Suppressor macrophage (primary cell): ENCODE measurements around the gene KANTR.

Experiments used
- DNase-seq, 4 experiments: peaks; one replicate each; pipeline ENCODE4 v3.0.0-alpha.2; 2020 to 2022
- total RNA-seq, 17 experiments: gene quantifications; one replicate each; lab custom pipeline; 2026; ENCODE audit warnings: mixed read lengths in 6 of 17, inconsistent platforms in 3 of 17; lab: John Stamatoyannopoulos, UW

KANTR gene, protein sequence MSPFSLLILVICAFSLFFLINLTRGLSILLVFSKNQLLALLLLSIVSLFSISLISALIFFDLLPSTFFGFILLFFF
- total RNA-seq: 0.42 to 8.0 (median 4.3) reads per million in 17 experiments

GRCh38 chrX:53093748-53094581 is at the start of gene KANTR:
Gene KANTR, plus strand, starts transcription at chrX:53094142. Its CDS starts 30,131 bp downstream, at chrX:53124273.
- DNase-seq: peak; percentile 93 to 96 (median 94)

DNA sequence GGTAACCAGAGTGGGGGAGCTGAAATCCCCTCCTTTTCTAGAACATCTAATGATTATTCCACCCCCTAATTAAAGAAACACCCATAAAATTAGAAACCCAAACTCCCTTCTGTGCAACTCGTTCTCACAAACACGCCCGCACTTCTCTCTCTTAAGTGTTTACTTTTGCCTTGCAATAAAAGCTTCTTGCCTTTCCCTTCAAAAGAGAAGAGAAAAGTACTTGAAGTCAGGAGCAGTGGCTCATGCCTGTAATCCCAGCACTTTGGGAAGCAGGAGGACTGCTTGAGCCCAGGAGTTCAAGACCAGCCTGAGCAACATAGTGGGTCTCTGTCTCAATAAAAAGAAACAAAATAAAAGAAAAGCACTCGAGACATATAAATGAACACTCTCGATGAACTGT is 48.9 kb upstream of the KANTR start:
- DNase-seq: no peak

GRCh38 chrX:53047228-53047627 is 46.7 kb upstream of the KANTR start:
- no peak for DNase-seq

DNA sequence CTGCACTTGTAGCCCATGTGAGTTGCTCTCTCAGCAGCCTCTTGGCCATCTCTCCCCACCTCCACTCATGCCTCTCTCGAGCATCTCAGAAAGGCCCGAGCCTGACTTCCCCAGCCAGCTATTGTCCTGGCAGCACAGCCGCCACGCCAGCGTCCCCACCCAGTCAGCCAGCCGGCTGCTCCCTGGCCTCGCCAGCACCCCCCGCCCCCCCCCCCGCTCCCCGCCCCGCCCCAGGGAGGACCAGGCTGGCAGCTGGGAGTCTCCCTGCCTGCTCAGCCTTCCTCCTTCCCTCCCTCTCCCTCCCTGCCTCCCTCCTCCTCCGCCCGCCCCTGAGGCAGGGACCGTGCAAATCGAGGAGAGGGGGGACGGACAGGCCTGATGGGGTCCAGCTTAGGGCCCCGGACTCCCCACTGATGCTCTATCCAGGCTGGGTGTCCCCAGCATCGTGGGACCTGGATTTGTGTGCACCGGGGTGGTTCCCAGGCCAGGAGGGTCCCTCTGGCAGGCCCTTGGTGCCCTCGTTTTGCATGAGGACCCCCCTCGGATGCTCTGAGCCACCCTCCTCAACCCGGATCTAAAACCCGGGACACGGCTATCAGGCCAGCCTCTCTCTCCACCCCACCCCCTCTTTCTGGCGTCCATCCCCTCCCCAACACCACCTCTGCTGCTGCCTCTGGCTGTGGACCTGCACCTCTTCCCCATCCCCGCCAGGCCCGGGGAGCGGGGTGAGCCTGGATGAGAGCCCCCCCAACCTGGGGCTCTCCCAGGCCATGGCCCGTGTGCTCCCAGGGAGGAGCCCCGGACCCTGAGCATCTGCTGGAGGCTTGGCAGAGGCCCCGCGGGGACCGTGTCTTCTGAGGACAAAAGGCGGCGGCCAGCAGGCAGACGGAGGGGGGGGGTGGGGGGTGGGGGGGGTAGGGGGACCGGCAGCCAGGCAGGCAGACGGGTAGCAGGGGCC is 45.5 kb upstream of the KANTR start, which contains the start of gene GPR173:
TSS of gene GPR173 (plus strand) at position 621 of the 958 bp plus-strand sequence. CDS start 27,833 bp downstream, outside the sequence.
- peak in 1 of 4 experiments; percentile 6 for DNase-seq

DNA sequence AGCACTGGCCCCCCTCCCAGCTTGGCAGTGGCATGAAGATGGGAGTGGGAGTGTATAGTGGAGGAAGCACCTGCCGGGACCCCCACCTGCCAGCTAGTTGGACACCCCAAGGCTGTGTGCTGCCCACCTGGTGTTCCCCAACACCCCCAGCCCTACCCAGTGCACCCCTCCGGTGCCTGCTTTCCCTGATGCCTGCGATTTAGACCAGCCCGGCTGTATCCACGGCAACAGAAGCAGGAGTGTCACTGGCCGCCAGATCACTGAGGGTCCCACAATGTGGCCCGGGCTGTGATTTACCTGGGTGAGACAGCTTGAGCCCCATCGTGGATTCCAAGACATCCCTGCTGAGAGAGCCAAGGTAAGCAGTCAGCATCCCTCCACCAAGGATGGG is 44.8 kb upstream of the KANTR start:
- DNase-seq: no peak

DNA sequence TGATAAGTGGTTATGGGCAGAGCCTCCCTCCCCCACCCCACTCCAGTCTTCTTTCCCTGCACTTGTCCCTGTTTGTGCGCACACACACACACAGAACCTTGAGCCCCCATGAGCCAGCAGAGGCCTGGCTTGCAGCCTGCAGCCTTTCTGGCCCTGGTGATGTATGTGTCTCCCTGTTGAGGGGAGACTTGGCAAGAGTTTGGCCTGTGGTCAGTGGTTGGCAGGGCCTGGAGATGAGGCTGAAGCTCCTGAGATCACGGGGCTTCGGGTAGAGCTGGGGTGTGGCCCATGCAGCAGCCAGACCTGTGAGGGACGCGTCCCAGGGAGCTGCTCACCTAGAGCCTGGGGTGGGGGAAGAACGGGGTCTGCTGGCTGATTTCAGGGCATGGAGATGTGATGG is 43.1 kb upstream of the KANTR start:
- no peak for DNase-seq

GRCh38 chrX:53055244-53055849 is 38.6 kb upstream of the KANTR start:
- no peak for DNase-seq

GRCh38 chrX:53056292-53056691 is 37.6 kb upstream of the KANTR start:
- no peak for DNase-seq

DNA sequence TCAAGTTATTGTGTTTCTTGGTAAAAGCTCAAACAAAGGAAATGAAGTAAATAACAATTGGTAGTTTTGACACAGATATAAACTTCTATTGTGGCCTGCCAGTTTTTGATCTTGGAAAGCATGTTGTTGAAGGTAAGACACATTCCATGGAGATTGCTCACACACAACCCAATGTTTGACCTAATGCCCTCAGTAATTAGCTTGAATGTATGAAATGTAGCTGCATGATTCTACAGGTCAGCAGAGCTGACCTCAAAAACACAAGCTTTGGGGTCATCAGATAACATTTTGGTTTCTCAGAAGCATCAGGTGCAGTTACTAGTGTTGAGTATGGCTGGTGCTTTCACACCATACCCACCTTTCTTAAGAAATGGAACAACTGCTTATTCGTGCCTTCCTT is 28.8 kb upstream of the KANTR start:
- no peak for DNase-seq

DNA sequence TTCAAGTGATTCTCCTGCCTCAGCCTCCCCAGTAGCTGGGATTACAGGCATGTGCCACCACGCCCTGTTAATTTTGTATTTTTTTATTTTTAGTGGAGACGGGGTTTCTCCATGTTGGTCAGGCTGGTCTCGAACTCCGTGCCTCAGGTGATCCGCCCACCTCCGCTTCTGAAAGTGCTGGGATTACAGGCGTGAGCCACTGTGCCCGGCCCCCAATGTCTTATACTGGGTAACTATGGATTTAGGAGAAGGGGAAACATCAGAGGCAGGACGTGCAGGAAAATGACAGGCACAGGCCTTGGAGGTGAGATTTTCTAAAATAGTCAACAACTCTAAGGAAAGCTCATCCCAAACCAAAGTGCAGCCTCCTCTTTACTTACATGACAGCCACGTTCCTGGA is 22.9 kb upstream of the KANTR start:
- DNase-seq: no peak

DNA sequence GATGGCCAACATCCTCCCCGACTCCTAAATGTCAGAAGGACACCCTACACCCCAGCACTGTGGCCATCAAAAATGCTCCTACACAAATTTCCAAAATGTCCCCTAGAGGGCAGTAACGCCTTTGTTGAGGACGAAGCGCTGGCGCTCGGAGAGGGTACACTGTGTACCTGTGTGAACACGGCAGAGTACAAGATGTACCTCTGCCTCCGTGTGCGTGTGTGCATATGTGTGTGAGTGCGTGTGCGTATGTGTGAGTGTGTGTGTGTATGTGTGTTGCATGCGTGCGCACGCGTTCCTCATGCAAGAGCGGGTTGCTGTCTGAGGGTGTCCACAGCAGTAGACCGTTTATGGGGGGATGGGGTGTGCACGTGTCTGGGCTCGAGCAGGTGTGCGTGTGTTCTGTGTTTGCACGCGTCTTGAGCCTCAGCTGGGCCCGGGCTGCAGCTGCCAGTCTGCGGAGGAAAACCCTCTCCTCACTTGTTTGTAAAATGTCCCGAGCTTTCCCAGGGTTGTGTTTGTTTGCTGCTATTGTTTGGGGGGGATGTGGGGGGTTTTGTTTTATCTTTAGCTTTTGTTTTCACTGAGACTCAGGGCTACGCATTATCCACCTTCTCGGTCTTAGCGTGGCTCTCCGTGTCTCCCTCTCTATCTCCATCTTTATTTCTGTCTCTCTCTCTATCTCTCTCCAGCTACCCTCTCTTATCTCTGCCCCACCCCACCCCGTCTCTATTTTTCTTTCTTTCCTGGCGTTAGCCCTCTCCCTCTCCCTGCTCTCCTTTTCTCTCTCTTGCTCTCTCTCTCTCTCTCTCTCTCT is 22.1 kb upstream of the KANTR start:
- peak; percentile 61 to 71 (median 67) for DNase-seq

- DNase-seq: no peak
Observed at GRCh38 chrX:53072418-53073114, 21.4 kb upstream of the KANTR start.

- no peak for DNase-seq
Observed at GRCh38 chrX:53073115-53073586, 20.8 kb upstream of the KANTR start.

DNA sequence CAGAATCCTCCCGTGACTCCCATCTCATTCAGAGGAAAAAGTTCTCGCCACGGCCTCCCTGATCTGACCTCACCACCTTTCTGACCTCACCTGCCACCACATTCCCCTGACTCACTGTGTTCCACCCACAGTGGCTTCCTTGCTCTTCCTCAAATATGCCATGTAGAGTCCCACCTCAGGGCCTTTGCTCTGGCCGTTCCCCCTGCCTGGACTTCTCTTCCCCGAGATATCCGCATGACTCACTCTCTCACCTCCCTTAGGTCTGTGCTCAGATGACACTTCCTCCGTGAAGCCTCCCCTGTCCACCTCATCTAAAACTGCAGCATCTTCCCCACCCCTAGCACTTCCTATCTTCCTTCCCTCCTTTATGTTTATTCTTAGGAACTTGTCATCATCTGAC is 18.9 kb upstream of the KANTR start:
- no peak for DNase-seq

DNA sequence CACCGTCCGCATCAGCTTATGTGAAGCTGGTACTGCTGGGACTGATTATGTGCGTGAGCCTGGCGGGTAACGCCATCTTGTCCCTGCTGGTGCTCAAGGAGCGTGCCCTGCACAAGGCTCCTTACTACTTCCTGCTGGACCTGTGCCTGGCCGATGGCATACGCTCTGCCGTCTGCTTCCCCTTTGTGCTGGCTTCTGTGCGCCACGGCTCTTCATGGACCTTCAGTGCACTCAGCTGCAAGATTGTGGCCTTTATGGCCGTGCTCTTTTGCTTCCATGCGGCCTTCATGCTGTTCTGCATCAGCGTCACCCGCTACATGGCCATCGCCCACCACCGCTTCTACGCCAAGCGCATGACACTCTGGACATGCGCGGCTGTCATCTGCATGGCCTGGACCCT is 17.3 kb upstream of the KANTR start:
- no peak for DNase-seq

DNA sequence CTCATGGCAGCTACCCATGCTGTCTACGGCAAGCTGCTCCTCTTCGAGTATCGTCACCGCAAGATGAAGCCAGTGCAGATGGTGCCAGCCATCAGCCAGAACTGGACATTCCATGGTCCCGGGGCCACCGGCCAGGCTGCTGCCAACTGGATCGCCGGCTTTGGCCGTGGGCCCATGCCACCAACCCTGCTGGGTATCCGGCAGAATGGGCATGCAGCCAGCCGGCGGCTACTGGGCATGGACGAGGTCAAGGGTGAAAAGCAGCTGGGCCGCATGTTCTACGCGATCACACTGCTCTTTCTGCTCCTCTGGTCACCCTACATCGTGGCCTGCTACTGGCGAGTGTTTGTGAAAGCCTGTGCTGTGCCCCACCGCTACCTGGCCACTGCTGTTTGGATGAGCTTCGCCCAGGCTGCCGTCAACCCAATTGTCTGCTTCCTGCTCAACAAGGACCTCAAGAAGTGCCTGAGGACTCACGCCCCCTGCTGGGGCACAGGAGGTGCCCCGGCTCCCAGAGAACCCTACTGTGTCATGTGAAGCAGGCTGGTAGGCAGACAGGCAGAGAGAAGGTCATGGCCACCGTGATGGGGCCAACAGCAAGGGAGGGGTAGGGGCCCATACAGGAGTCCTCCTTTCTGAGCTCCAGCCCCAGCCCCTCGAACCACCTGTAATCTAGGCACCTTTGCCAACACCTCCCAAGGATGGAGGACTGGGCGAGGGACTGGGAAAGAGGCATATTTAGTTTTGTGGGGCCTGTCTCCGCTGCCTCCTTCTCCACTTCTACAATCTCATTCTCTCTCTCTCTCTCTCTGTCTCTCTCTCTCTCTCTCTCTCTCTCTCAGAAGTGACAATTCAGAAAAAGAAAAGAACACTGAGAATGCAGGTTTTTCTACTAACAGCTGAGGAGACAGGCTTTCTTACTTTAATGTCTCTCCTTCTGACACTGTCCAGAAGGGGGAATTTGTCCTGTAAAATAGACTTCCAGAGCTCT is 16.4 kb upstream of the KANTR start:
- DNase-seq: no peak

- DNase-seq: no peak
Observed at GRCh38 chrX:53078943-53079342, 15.0 kb upstream of the KANTR start.

GRCh38 chrX:53080628-53081580 is 13.0 kb upstream of the KANTR start:
- no peak for DNase-seq
